Colonic mucosa (tissue), 4 donors: ENCODE measurements around the gene MATN1. TPM values are rescaled to one million over a fixed set of nuclear protein-coding genes. Genes with fewer than 3 reads are reported as not detected.

Source experiments
- DNase-seq: peaks from one replicate; pipeline ENCODE4 v3.0.0-alpha.2; 2020
- H3K27ac ChIP-seq: fragments of 200-600 bp; one replicate; pipeline ENCODE4 v1.8.0; 2021
- H3K27me3 ChIP-seq: fragments of 200-600 bp; one replicate; pipeline ENCODE4 v1.8.0; 2021
- H3K36me3 ChIP-seq: fragments of 200-600 bp; one replicate; pipeline ENCODE4 v1.8.0; 2021
- H3K4me1 ChIP-seq: fragments of 200-600 bp; one replicate; pipeline ENCODE4 v1.8.0; 2021; ENCODE audit warnings: mild to moderate bottlenecking
- H3K4me3 ChIP-seq: fragments of 200-600 bp; one replicate; pipeline ENCODE4 v1.8.0; 2021
- H3K9ac ChIP-seq, 2 donors: one replicate each; pipeline ENCODE4 v1.7.0; 2013; ENCODE audit warnings: control low read depth in 2 of 2, low read depth in 2 of 2, low read length in 2 of 2
- H3K9me3 ChIP-seq: fragments of 200-600 bp; one replicate; pipeline ENCODE4 v1.8.0; 2021
- CTCF ChIP-seq: fragments of 200-600 bp; IDR thresholded peaks from one replicate; pipeline ENCODE4 v1.8.0; 2022; ENCODE audit warnings: antibody characterized with exemption, mild to moderate bottlenecking
- intact Hi-C: fragments of 100-400 bp; cut with DNase I; formaldehyde crosslinking; loops from one replicate; pipeline ENCODE4 v1.14.1; 2022
- total RNA-seq, 2 donors: library from RNA; stranded (reverse); fragmentation: NEBNext Ultra II Directional in 1 of 2; extraction: Animal tissue kit (Norgen Biotek cat#: 25700) in 1 of 2; gene quantifications; one replicate each; pipeline ENCODE4 v1.2.1, GENCODE V29; 2021
- donor health status: healthy.
- donor health status: DM: no; HTN: no; CAD: no.
- donor health status: DM: no; HTN: no; CAD: no.

Gene MATN1
- total RNA-seq, 2 donors from 2014 or later = not detected

GRCh38 chr1:30677471-30677870 lies 45.9 kb downstream of the MATN1 start:
- H3K36me3 ChIP-seq = no peaks in the 10 kb centered on the region
- no peaks in the 10 kb centered on the region for H3K4me1 ChIP-seq
- no peak for TF ChIP-seq CTCF
- peak; percentile 66 for DNase-seq
- no peak overlapping the region for H3K9ac ChIP-seq
- no peaks in the 10 kb centered on the region for H3K27me3 ChIP-seq
- intact Hi-C loops = no loop called here
- no peaks in the 10 kb centered on the region for H3K9me3 ChIP-seq
- no peak overlapping the region for H3K27ac ChIP-seq
- H3K4me3 ChIP-seq = no peak overlapping the region

- H3K9ac ChIP-seq = no peak overlapping the region
- no peak overlapping the region for H3K27ac ChIP-seq
- H3K36me3 ChIP-seq = no peaks in the 10 kb centered on the region
- H3K9me3 ChIP-seq = no peaks in the 10 kb centered on the region
- DNase-seq = no peak
- no peak overlapping the region for H3K4me3 ChIP-seq
- no peaks in the 10 kb centered on the region for H3K27me3 ChIP-seq
- no peaks in the 10 kb centered on the region for H3K4me1 ChIP-seq
- intact Hi-C loops = no loop called here
- no peak for TF ChIP-seq CTCF
These were observed 47.6 kb downstream of the MATN1 start for GRCh38 chr1:30675761-30676160.

- Histone ChIP-seq H3K9me3 (no peaks in the 10 kb centered on the region), H3K27me3 (no peaks in the 10 kb centered on the region), H3K27ac (no peak overlapping the region), H3K4me1 (no peaks in the 10 kb centered on the region), H3K4me3 (no peak overlapping the region), H3K36me3 (no peaks in the 10 kb centered on the region), H3K9ac (no peak overlapping the region)
- intact Hi-C loops = no loop called here
- DNase-seq = no peak
- TF ChIP-seq CTCF = no peak
These were observed 48.1 kb downstream of the MATN1 start for GRCh38 chr1:30675289-30675688.

- TF ChIP-seq CTCF = no peak
These were observed 50.0 kb downstream of the MATN1 start for GRCh38 chr1:30673395-30673794.

GRCh38 chr1:30672661-30673060 lies 50.7 kb downstream of the MATN1 start:
- Histone ChIP-seq H3K4me3 (no peak overlapping the region), H3K9me3 (no peaks in the 10 kb centered on the region), H3K27ac (no peak overlapping the region)

More at GRCh38 chr1:30673395-30673794, 50.0 kb downstream of the MATN1 start:
- Histone ChIP-seq H3K4me3 (no peak overlapping the region), H3K36me3 (no peaks in the 10 kb centered on the region), H3K27ac (no peak overlapping the region), H3K27me3 (no peaks in the 10 kb centered on the region), H3K9me3 (no peaks in the 10 kb centered on the region), H3K9ac (no peak overlapping the region), H3K4me1 (no peaks in the 10 kb centered on the region)
- intact Hi-C loops = no loop called here
- DNase-seq = no peak

More at GRCh38 chr1:30672661-30673060, 50.7 kb downstream of the MATN1 start:
- Histone ChIP-seq H3K27me3 (no peaks in the 10 kb centered on the region), H3K4me1 (no peaks in the 10 kb centered on the region), H3K36me3 (no peaks in the 10 kb centered on the region), H3K9ac (no peak overlapping the region)
- TF ChIP-seq CTCF = no peak
- intact Hi-C loops = no loop called here
- no peak for DNase-seq
